BJ (cell line): ENCODE results near the gene DZANK1. TPM values are rescaled to one million over a fixed set of nuclear protein-coding genes. Genes with fewer than 3 reads are reported as not detected.

Source experiments
- CTCF ChIA-PET: fragments of 350-600 bp; formaldehyde crosslinking; extraction: SDS; loops from one replicate; lab custom pipeline; 2021; ENCODE audit warnings: antibody characterized with exemption, inconsistent platforms; lab: Yijun Ruan, JAX
- POLR2A ChIA-PET: fragments of 300-600 bp; sonication (Branson Sonifier 250); formaldehyde crosslinking; extraction: SDS; loops from one replicate; lab custom pipeline; 2021; ENCODE audit warnings: antibody characterized with exemption; lab: Charles Lee
- DNase-seq: peaks from one replicate; pipeline ENCODE4 v3.0.0-alpha.2; 2011; ENCODE audit warnings: low read depth
- H3K27me3 ChIP-seq: 2 replicates; pipeline ENCODE4 v1.6.0; 2011; ENCODE audit warnings: low read length; ENCODE audit not compliant: control insufficient read depth, insufficient read depth
- H3K36me3 ChIP-seq: 2 replicates; pipeline ENCODE4 v1.5.1; 2011; ENCODE audit warnings: low read length; ENCODE audit not compliant: control insufficient read depth, insufficient read depth
- H3K4me3 ChIP-seq: 2 replicates; pipeline ENCODE4 v1.5.1; 2011; ENCODE audit warnings: low read depth, mild to moderate bottlenecking, control low read depth, low read length
- polyA plus RNA-seq: library from polyadenylated mRNA; depleted of rRNA; stranded (reverse); fragments of >200 nt; gene quantifications from 2 replicates; pipeline ENCODE4 v1.2.3, GENCODE V29; 2011
- TF ChIP-seq, protein P1 (sequence below): IDR thresholded peaks from 2 replicates; pipeline ENCODE4 v1.5.1; 2011; ENCODE audit warnings: low read depth, mild to moderate bottlenecking, control low read depth, inconsistent platforms, low read length, moderate library complexity; ENCODE audit not compliant: insufficient read depth

The DZANK1 gene
- polyA plus RNA-seq, 1 experiment, result 2.0 TPM

DNA sequence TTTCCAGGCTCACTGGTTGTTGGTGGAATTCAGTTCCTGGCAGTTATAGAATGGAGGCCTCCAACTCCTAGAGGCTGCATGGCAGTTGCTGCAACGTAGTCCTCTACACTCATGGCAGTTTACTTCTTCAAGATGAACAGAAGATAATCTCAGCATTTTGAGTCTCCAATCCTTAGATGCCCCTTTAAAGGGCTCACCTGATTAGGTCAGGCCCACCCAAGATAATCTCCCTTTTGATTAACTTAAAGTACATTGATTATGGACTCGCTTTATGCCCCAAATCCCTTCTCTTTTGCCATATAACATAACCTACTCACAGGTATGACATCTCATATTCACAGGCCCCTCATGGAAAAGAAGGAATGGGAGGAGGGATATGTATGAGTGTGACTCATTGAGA, 102.1 kb downstream of the DZANK1 start:
- no peaks in the 10 kb centered on the region for H3K27me3 ChIP-seq
- no peak for DNase-seq
- TF ChIP-seq, protein P1, sequence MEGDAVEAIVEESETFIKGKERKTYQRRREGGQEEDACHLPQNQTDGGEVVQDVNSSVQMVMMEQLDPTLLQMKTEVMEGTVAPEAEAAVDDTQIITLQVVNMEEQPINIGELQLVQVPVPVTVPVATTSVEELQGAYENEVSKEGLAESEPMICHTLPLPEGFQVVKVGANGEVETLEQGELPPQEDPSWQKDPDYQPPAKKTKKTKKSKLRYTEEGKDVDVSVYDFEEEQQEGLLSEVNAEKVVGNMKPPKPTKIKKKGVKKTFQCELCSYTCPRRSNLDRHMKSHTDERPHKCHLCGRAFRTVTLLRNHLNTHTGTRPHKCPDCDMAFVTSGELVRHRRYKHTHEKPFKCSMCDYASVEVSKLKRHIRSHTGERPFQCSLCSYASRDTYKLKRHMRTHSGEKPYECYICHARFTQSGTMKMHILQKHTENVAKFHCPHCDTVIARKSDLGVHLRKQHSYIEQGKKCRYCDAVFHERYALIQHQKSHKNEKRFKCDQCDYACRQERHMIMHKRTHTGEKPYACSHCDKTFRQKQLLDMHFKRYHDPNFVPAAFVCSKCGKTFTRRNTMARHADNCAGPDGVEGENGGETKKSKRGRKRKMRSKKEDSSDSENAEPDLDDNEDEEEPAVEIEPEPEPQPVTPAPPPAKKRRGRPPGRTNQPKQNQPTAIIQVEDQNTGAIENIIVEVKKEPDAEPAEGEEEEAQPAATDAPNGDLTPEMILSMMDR, result no peak
- ChIA-PET CTCF (no interaction called here), POLR2A (no interaction called here)
- no peak overlapping the region for H3K4me3 ChIP-seq
- H3K36me3 ChIP-seq, result no peaks in the 10 kb centered on the region

DNA sequence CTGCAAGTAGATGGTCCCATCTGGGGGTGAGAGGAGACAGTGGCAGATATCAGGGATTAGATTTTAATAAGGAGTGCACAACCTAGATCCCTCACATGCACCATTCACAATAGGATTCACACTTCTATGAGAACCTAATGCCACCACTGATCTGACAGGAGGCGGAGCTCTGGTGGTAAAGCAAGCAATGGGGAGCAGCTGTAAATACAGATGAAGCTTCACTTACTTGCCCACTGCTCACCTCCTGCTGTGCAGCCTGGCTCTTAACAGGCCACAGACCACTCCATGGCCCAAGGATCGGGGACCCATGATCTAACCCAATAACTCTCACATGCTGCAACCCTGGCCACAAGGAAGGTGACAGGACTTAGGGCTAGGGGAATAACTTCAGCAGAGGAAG, 103.1 kb downstream of the DZANK1 start:
- POLR2A ChIA-PET, result no interaction called here
- H3K27me3 ChIP-seq, result no peaks in the 10 kb centered on the region
- no peak overlapping the region for H3K4me3 ChIP-seq
- CTCF ChIA-PET, result no interaction called here
- TF ChIP-seq, protein P1, result no peak
- DNase-seq, result no peak
- H3K36me3 ChIP-seq, result no peaks in the 10 kb centered on the region

DNA sequence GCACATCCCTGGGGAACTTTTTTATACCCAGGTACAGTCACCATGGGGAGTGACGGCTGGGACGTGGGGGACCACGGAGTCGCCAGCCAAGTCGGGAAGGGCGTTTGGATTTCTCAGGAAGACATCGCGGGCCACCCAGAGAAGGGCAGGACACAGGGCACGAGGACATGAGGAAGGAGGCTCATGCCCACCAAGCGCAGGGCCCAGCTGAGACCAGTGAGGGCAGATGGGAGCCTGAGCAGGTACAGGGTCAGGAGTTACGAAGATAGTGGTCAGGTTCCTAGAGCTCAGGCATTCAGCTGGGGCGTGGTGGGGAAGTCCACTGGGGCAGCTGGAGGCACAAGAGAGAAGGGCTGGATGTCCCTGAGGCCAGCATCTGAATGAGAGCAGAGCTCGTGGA, 103.9 kb downstream of the DZANK1 start:
- Histone ChIP-seq H3K36me3 (no peaks in the 10 kb centered on the region), H3K4me3 (no peak overlapping the region), H3K27me3 (no peaks in the 10 kb centered on the region)
- ChIA-PET POLR2A (no interaction called here), CTCF (no interaction called here)
- TF ChIP-seq, protein P1, result no peak
- DNase-seq, result no peak

DNA sequence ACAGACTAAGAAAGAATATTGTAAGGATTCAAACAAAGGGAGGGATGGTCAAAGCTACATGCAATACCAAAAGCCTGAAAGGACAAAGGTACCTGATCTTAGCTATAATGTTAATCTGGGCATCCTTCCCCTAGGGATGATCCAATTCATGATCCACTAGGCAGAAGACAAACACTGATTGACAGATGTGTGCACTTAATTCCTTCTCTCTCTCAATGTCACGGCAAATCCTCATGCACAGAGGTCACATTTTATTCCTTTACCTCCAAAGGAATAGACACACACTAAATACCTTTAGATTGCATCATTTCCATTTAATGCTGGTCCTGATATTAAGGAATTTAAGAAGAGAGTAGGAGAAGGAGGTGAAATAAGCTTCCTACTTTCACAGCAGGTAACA, 105.2 kb downstream of the DZANK1 start:
- ChIA-PET CTCF (no interaction called here), POLR2A (no interaction called here)
- H3K27me3 ChIP-seq, result no peaks in the 10 kb centered on the region
- TF ChIP-seq, protein P1, result no peak
- no peak for DNase-seq
- no peak overlapping the region for H3K4me3 ChIP-seq
- no peaks in the 10 kb centered on the region for H3K36me3 ChIP-seq

DNA sequence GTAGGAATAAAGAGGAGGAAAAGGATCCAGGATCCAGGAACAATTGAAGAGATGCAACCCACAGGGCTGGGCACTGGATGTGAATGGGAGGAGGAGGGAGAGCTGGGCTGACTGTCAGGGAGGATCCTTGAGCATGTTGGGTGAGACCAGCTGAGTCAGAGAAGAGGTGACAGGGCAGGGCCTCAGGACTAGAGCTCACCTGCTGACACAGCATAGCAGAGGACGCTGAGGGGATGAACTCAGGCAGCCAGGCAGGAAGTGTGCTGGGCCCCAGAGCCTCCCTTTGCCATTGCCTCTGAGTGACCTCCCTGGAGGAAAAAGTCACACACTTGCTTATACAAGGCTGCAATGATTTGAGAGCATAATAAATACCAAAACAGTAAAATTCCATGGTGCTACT, 106.2 kb downstream of the DZANK1 start:
- Histone ChIP-seq H3K4me3 (no peak overlapping the region), H3K36me3 (no peaks in the 10 kb centered on the region), H3K27me3 (no peaks in the 10 kb centered on the region)
- TF ChIP-seq, protein P1, result no peak
- no peak for DNase-seq
- ChIA-PET CTCF (no interaction called here), POLR2A (no interaction called here)
